DMS 273 (cell line): ENCODE results near the gene BIN1.

Experiments used
- DNase-seq: peaks from one replicate; lab custom pipeline; 2025; ENCODE audit not compliant: unreplicated experiment; lab: John Stamatoyannopoulos, UW

BIN1 gene

DNA sequence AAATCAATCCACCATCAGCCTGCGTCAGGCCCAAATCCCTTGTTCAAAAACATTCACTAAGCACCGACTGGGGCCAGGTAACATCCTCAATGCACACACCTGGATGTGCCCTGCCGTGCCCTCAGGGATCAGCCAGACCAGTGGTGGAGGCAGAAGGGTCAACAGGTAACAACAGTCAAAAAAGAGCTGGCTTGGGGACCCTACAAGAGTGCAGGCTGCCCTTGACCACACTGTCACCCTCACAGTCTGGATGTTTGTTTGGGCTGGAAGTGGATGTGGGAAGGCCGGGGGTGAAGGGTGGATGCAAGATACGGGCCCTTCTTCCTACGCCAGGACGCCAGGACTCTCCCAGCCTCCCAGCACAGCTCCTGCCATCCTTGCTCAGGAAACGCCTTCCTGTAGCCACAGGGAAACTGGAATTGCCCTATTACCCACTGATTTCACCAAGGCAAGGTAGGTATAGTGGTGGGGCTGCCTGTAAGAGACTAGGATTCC, 2.7 kb downstream of the BIN1 start:
- DNase-seq, result no peak

DNA sequence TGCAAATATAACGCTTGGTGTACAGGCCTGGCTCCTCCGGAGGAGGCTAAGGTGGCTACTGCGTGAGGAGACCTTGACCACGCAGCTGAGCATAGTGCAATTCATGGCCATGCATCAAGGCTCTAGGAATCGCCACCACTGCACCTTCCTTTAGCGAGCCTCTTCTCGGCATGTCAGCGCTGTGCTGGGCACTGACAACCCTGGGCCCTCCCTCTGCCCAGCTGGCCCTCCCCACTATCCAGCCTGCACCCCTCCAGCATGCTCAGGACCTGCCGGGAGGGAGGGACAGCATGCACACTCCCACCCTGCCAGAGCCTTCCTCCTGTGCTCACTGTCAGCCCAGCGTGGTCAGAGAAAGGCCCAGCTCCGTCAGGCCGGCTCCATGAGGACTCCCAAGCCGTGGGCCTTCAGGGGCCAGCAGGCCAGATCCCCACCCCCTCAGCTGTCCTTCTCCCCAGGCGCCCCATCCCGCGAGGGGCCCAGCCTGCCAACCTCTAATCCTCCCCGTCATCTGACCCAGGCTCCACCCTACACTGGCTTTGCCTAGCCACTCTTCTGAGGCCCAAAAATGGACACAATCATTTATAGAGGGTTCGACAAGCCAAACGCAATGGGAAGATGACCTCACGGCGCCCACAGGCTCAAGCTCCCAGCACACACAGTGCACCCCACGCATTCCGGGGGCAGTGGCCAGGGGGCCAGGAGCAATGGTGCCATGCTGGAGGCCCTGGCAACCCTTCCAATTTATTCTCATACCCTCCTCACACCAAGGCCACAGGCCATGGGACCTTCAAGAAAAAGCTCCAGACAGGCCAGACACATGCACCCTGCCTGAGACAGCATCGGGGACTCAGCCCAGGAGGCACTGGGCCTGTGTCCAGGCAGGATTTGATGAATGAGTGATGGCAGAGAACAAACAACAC, 3.5 kb downstream of the BIN1 start:
- no peak for DNase-seq

DNA sequence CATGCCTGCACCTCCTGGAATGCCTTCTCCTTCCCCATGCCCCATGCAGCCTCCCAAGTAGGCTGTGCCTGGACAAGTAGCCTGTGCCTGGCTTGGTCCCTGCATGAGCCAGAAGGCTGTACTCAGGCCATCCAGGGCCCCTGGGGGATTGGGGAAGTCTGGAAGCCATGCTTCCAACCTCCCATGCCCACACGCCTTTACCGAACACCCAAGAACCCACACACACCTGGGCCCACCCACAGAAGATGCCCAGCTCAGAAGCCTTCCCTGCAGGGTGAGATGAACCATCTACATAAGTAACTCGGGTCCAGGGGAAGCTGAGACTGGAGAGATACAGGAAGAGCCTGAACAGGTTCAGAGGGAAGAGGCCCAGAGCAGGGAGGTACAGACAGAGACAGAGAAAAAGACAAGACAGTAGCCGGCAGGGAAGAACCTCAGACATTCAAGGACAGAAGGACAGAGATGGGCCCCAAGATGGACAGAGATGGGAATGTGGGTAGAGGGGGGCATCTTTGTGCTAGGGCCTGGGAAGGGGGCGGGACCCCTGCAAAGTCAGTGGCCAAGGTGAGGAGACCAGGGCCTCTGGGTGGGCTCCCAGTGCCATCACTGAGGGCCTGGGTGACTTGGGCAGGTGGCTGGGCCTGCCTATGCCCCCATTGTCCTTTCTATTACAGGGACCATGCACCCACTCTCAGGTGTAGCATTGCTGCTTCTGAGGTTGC, 4.3 kb downstream of the BIN1 start:
- no peak for DNase-seq

DNA sequence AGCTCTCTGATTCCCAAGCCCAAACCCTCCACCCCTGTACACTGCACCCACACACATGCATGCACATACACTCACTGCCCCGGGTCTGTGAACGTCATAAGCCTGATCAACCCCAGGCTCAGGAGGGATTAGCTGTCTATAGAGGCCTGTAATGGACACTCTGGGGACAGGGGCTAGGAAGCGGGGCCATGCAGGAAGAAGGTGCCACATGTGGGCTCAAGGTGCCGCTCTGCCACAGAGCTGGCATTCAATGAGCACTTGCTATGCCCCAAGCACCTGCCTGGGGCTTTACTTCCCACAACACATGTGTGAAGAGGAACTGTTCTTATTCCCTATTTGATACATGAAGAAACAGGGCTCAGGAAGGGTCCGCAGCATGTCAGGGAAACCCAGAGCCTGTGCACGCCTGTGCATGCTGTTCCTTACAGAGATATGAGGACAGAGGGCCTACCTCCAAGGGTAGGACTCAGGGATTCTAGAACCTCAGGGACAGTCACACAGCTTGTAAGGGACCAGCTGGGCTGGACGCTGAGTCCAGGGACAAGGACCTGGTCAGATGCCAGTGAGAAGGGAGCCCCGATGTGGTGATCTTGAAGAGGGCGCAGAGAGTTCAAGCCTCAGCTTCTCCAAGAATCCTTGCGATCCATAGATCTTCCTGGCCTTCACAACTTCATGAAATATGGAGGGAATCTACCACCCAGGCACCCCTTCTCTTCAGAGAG, 5.0 kb downstream of the BIN1 start:
- no peak for DNase-seq

DNA sequence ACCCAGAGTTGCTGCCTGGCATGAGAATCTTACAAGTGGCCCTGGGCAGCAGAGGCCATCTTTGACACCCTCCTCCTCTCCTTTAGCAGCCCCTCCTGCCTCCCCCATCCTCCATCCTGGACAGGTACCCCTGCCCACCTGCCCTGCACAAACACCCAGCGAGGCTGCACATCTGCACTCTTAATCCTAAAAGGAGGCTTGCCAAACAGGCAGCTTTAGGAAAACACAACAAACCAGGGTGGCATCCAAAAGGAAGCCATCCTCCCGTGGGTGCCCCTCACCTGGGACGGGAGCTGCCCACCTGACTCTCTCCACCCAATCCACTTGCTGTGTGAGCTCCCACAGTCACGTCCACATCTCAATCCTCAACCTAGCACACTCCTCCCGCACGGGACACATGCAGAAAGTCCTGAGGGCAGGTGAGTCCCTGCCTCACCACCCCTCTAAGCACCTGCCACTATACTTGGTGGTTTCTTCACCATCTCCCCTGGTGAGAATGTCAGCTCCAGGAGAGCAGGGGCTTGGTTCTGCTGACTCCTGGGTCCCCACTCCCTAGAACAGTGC, 5.8 kb downstream of the BIN1 start:
- no peak for DNase-seq

DNA sequence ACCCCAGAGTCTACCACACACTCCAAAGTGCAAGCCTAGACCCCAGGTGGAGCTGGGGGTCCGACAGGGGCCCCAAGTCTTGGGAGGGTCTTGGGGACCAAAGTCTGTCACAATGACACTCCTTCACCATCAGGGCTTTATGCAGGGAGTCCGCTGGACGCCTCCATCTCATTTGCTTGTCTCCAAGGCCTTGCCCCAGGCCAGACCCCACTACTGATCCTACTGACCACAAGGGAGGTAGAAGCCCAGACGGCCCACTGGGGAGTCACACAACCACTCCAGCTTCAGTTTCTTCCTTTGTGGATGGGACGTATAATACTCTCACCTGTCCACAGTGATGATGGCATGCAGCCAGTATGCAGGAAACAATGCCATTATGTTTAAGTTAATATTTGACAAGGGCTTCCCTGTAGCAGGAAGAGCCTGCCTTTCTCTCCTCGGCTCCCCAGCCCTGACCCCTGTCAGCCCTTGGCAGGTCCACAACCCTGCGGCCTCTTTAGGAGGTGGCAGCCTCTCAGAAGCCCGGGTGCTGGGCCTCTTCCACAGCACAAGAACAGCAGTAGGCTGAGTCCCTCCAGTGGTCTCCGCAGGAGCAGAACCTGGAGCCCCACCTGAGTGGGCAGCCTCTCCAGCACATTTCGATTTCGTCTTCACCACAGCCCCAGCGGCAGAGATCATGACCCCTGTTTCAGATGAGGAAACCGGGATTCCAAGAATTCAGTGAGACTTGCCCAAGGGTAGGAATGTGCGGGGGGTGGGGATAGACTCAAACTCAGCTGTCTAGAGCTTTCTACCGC, 6.5 kb downstream of the BIN1 start:
- DNase-seq, result no peak

DNA sequence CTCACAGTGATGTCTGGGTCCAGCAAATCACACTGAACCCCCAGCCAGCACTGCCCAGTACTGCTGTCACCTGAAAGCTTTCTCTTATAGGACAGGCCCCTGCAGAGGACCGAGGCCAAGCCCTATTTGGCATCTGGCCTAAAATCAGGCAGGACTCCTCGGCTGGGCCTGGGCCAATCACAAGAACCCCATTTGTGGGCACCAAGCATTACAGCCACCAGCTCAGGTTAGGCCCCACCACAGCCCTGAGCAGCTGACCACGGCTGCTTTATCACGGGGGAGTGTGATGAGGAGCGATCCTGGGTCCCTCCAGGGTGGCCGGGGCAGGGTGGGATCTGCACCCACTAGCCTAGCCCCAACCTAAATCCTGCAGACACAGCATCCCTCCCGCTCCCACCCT, 8.2 kb downstream of the BIN1 start:
- peak; percentile 20 for DNase-seq

DNA sequence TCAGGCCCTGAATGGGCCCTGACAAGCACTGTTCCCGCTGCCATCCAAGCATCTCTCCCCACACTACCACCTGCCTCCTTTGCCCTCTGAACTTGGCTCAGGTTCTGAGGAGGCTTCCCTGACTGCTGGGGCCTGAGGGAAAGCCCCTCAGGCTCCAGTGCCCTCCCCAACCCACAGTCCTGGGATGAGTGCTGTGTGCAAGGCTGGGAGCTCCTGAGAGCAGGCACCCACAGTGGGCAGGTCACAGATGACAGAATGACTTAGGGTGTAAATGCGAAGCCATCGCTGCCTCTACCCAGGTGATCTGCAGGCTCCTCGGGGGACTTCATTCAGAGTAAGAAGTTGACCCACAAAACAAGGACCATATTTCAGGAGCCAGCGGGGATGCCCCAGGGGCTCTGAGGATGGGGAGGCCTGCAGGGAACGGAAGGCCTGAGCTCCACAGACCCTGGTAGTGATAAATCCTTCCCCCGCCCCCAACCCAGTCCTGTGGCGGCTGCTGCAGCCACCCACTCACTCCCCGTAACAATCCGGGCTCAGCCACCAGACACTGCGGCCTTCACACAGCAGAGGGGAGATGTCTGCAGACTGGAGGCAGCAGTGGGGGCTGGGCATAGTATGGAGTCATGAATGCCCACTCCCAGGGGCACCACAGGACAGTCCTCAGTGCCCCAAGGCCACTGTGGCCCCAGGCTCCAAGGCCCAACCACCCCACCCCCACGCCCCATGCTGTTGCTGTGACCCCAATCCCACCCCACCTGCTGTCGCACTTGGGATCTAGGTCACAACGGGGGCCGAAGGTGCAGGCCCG, 8.9 kb downstream of the BIN1 start:
- no peak for DNase-seq

DNA sequence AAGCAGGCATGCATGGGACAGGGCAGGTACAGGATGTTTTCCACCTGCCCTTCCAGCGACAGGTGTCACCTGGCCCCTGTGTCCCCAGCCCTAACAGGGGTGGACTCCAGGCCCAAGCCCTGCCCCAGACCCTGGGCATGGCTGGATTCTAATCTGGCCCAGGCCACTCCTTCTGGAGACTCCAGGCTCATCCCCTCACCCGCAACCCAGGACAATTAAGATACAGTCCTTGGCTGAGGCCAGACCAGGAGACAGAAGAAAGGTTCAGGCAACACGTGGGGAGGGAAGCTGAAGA, 9.5 kb downstream of the BIN1 start:
- DNase-seq, result no peak

DNA sequence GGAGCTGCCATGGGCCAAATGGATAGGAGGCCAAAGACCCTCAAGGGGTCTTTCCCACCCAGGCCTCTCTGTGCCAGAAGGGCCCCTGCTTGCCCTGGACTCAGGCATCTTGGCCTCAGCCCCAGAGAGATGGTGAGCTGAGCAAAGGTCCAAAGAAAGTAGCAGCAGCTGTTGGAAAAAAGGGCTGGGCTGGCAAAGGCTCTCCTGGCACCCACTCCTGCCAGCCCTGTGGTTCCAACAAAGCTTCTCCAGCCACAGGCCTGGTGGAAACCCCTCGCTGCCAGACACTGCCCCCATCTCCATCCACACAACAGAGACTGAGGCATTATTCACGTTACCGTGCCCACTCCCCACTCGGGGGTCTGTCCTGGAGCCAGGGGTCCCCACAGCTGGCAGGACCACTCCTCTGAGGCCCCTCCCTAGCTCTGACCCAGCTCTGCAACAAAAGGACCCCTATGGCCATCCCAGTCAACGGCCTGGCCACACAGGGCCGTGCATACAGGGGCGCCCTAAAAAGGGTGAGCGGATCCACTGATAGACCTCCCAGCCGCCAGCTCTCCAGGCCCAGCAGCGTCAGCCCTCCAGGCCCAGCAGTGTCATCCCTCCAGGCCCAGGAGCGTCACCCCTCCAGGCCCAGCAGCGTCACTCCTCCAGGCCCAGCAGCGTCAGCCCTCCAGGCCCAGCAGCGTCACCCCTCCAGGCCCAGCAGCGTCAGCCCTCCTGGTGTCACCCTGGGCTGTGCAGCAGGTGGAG, 10.1 kb downstream of the BIN1 start:
- no peak for DNase-seq

DNA sequence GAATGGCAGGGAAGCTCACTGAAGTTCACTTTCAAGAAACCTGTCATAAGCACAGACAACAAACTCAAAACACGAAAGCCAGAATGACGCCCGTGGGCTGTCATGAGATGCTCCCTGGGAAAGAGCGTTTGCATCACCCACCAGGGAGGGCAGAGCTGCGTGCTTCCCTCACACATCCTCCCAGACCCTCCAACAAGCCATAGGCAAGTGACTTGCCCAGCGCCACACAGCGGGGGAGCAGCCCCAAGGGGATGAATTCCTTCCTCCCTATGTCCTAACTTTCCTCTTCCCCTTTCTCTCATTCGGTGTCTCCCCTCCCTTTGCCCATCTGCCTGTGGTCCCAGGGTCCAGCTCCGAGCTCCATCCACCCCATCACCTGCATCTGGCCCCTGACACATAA, 10.7 kb downstream of the BIN1 start:
- no peak for DNase-seq

DNA sequence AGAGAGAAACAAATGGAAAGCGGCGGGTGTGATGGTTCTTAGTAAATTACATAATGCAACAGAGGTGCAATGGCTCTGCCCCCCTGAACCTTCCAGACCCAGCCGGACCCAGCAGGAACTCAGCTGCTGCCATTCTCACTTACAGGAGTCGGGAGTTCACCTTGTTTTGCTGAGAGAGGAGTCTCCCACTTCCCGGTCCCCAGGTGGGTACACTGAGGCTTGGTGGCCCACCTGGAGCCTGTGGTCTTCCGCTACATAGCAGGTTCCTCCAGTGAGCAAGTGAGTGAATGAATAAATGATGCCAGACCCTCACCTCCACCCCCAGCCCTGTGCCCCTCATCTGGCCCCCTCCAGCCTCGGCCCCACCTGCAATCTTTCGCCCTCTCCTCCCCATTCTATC, 11.2 kb downstream of the BIN1 start:
- DNase-seq, result no peak

DNA sequence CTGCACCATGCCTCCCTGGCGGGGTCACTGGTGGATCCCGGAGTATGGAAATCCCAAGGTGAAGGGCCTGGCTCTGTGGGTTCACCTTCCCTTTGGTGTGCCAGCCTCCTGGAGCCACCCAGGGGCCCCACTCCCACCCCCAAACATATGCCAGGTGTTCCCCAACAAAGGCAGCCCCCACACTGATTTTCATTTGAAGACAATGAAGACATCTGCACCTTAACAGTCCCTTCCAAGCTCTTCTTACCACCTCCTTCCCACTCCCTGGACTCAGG, 11.7 kb downstream of the BIN1 start:
- DNase-seq, result no peak

DNA sequence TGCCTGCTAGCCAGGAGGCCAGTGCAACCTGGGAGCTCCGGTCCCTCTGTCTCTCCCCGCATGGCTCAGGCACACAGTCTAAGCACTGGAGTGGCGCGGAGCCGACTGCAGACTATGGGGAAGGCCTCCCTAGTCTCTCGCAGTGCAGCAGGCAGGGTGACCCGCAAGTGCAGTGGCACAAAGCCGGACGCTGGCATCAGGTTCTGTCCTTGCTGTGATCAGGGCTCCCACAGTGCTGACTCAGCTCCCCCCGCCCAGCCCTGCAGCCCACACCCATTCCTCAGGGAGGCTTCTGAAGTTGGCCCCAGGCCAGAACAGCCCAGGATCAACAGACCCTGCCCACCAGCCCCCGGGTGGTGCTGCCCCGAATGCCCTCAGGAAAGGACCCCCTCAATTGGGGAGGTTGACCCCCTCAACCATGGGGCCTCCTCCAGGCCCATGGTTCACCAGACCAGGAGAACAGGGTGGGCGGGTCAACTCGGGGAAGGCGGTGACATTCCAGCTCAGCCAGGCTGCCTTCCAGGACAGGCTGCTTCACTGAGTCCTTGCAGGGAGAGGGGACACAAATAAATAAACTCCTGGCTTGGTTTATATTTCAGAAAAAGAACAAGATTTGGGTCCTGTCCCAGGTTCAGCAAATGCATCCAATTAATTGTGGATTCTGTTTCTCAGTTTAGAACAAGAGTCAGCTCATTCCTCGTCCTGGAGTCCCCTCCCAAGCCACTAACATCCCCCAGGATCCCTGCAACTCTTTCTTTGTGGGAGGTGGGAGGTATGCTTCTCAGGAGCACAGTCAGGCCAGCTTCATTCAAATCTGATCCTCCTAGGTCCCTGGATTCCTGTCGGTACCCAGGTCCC, 12.2 kb downstream of the BIN1 start:
- peak; percentile 26 for DNase-seq

DNA sequence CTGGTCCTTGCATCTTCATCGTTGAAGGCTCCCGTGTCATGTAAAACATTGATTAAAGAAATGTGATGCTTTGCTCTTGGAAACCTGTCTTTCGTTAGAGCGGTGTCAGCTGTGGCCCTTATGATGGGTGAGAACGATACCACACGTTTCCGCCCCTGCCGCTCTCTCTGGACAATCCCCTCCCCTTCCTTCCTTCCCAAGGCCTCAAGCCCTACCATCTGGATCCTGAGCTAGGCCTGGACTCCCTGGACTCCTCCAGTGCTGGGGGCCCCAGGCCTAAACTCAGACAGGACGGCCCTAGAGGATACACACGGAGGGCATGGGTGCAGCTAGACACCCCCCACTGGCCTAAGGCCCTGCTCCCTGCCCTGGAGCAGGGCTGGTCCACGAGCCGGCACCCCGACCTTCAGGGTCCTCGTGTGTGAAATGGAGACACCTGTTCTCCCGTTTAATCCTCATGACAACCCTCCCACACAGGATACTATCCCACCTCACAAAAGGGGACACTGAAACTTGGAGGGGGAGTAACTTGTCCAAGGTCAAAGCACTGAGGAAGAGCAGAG, 13.2 kb downstream of the BIN1 start:
- DNase-seq, result no peak

DNA sequence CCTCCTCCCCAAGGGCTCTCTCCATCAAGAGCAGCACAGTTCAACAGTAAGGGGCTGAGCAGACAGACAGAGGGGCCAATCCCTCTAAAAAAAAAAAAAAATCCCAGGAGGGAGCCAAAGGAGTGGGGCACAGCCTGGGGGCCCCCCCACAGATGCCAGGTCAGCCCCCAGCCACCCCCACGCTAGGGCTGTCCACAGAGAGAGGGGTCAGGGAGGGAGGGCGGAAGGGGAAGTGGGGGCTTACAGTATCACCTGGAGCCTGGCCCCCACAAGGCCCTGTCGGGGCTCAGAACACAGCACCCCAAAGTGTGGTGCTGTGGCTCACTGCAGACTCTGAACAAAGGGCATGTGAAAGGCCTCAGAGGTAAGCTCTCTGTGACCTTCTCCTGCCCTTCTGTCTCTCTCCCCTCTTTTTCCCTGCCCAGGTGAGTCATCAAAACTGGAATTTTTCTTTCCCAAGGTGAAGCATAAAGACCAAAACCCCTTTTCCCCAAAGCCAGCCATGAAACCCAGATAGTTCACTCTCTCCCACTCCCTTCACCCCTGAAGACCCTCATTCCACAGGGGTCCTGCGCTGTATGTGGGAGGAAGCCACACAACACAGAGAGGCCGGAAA, 13.9 kb downstream of the BIN1 start:
- no peak for DNase-seq

DNA sequence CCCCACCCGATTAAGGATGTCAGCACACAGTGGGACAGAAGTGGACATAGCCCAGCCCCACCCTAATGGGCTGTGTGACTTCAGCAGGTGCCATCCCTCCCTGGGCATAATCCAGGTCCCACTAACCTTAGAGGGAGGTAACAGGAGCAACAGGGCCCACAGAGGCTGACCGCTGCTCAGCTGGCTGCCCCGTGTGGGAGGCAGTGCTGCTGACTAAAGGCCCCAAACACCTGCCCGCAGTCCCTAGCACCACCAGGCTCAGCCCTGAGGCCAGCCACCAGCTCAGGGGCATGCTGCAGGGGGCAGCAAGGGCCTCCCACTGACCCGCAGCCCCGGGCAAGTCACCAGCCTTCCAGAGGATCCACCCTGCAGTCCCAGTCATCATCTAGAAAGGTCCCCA, 14.6 kb downstream of the BIN1 start:
- DNase-seq, result no peak

DNA sequence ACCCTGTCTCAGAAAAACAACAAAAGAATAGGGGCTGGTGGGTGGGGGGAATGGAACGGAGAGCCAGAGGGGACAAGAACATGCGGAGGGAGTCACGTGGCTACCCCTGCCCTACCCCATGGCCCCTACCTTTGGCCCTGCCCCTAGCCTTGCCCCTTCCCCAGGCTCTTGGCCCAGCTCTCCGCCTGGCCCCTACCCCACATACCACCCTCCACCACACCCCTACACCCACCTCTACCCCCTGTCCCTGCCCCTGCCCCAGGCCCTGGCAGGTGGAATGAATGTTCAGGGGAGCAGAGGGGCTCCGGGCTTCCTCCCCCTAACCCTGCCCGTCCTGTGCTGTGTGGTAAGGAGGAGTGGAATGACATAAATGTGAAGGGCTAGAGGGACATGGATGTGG, 15.1 kb downstream of the BIN1 start:
- no peak for DNase-seq
